T-cell (primary cell): ENCODE measurements around the gene ANHX. TPM values are rescaled to one million over a fixed set of nuclear protein-coding genes. Genes with fewer than 3 reads are reported as not detected.

Experiments
- ATAC-seq, 4 experiments: fragments of 200-7000 bp in 3 of 4; fragments of 150-1000 bp in 1 of 4; cut with Tn5 transposase; replicated peaks in 1 of 4; 1 replicate in 3 of 4; 2 replicates in 1 of 4; pipeline ENCODE4 v1.10.0; 2021; ENCODE audit warnings: moderate library complexity in 3 of 4, mild to moderate bottlenecking in 2 of 4, moderate number of reproducible peaks in 1 of 4
- CTCF ChIA-PET, 2 donors: fragments of 300-600 bp; sonication (Branson Sonifier 250); formaldehyde crosslinking; loops; one replicate each; lab custom pipeline; 2022; ENCODE audit warnings: antibody characterized with exemption in 2 of 2; lab: Charles Lee
- POLR2A ChIA-PET, 2 donors: fragments of 300-600 bp; sonication (Branson Sonifier 250); formaldehyde crosslinking; loops; one replicate each; lab custom pipeline; 2022; ENCODE audit warnings: antibody characterized with exemption in 2 of 2; lab: Charles Lee
- DNase-seq, 35 experiments: peaks; one replicate each; pipeline versions ENCODE4 v3.0.0 to v3.0.0-alpha.2; 2013 to 2023
- H3K27ac ChIP-seq: one replicate; pipeline ENCODE4 v1.5.1; 2013; ENCODE audit warnings: low read length
- H3K27me3 ChIP-seq, 2 experiments: replicated peaks in 1 of 2; 1 replicate in 1 of 2; 2 replicates in 1 of 2; pipeline versions ENCODE4 v1.6.1 to v1.7.0; 2013; ENCODE audit warnings: low read length in 1 of 2, mixed read lengths in 1 of 2; ENCODE audit not compliant: control insufficient read depth in 2 of 2, insufficient read depth in 2 of 2; ENCODE audit errors: extremely low read depth in 1 of 2
- H3K36me3 ChIP-seq, 2 donors: 1 replicate in 1 of 2; 2 replicates in 1 of 2; pipeline versions ENCODE4 v1.6.1 to v1.7.0; 2013; ENCODE audit warnings: low read length in 1 of 2; ENCODE audit not compliant: control insufficient read depth in 2 of 2, insufficient read depth in 1 of 2; ENCODE audit errors: extremely low read depth in 1 of 2
- H3K4me1 ChIP-seq, 2 experiments: 1 replicate in 1 of 2; 2 replicates in 1 of 2; pipeline versions ENCODE4 v1.6.1 to v1.7.0; 2013; ENCODE audit warnings: low read length in 2 of 2, mixed read lengths in 1 of 2; ENCODE audit not compliant: insufficient read depth in 2 of 2, control insufficient read depth in 1 of 2; ENCODE audit errors: extremely low read depth in 1 of 2
- H3K4me3 ChIP-seq, 2 donors: 1 replicate in 1 of 2; 2 replicates in 1 of 2; pipeline versions ENCODE4 v1.5.1 to v1.7.0; 2013; ENCODE audit warnings: mild to moderate bottlenecking in 2 of 2, low read length in 1 of 2, moderate library complexity in 1 of 2; ENCODE audit not compliant: control insufficient read depth in 1 of 2; ENCODE audit errors: extremely low read depth in 1 of 2
- H3K9me3 ChIP-seq: 2 replicates; pipeline ENCODE4 v1.7.0; 2013
- H3K27ac Mint-ChIP-seq, 2 donors: one replicate each; pipeline ENCODE4 v1.8.0; 2020 to 2021; ENCODE audit warnings: mild to moderate bottlenecking in 2 of 2, mixed read lengths in 2 of 2
- H3K27me3 Mint-ChIP-seq, 2 donors: one replicate each; pipeline ENCODE4 v1.8.0; 2021 to 2022; ENCODE audit warnings: mixed read lengths in 2 of 2
- H3K36me3 Mint-ChIP-seq: one replicate; pipeline ENCODE4 v1.8.0; 2021; ENCODE audit warnings: mixed read lengths
- H3K4me1 Mint-ChIP-seq, 3 donors: one replicate each; pipeline ENCODE4 v1.8.0; 2020 to 2022; ENCODE audit warnings: mixed read lengths in 3 of 3, mild to moderate bottlenecking in 1 of 3
- H3K4me3 Mint-ChIP-seq, 3 donors: one replicate each; pipeline ENCODE4 v1.8.0; 2020 to 2022; ENCODE audit warnings: mild to moderate bottlenecking in 3 of 3, mixed read lengths in 3 of 3, moderate library complexity in 3 of 3
- H3K9me3 Mint-ChIP-seq, 3 donors: one replicate each; pipeline ENCODE4 v1.8.0; 2020 to 2022; ENCODE audit warnings: mixed read lengths in 3 of 3
- WGBS: methylation state at CpG from one replicate; pipeline ENCODE4 v1.1.5; 2013; ENCODE audit warnings: missing lambda C conversion rate; ENCODE audit not compliant: insufficient coverage; 5-methylcytosine and 5-hydroxymethylcytosine counted together
- total RNA-seq, 35 experiments: library from RNA in 6 of 35; stranded (reverse) in 6 of 35; fragments of 120-200 nt in 1 of 35; gene quantifications; one replicate each; pipeline versions ENCODE4 v1.2.1 to v1.2.4 and lab custom pipeline; 2013 to 2026

ANHX gene
- total RNA-seq, 5 donors from 2014 or later (not counting 1 experiment from before 2014, with no cell fraction given): not detected

DNA sequence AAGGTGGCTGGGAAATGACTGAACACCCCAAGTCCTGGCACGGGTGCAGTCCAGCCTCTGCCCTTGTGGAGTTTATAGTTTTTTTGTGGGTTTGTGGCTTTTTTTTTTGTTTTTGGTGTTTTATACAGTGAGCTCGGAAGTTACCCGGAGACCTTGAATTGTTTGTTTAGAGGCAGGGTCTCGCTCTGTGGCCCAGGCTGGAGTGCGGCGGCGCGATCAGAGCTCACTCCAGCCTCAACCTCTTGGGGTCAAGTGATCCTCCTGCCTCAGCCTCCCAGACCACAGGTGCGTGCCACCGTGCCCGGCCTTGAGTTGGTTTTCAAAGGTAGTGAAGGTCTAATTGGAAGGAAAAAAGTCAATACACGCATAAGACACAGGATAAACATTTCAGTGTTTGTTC lies 879 bp upstream of the ANHX start:
- H3K9me3 Mint-ChIP-seq: peaks cover 9 to 27% (median 16%) of the 10 kb centered on the region in 3 donors
- H3K36me3 Mint-ChIP-seq: no peaks in the 10 kb centered on the region
- CTCF ChIA-PET: no interaction called here
- ATAC-seq (no peak), DNase-seq (no peak)
- no peak overlapping the region for H3K27ac Mint-ChIP-seq
- peaks cover 14 to 17% of the 10 kb centered on the region in 2 donors for H3K27me3 Mint-ChIP-seq
- POLR2A ChIA-PET: no interaction called here
- no peak overlapping the region for H3K4me3 Mint-ChIP-seq
- Histone ChIP-seq H3K9me3 (no peaks in the 10 kb centered on the region), H3K27ac (no peak overlapping the region), H3K27me3 (peaks cover 0 to 15% of the 10 kb centered on the region in 2 experiments), H3K36me3 (no peaks in the 10 kb centered on the region), H3K4me3 (no peak overlapping the region), H3K4me1 (no peaks in the 10 kb centered on the region)
- no peaks in the 10 kb centered on the region for H3K4me1 Mint-ChIP-seq
- 81% methylated on average over 3 of the region's 12 CpGs for WGBS

DNA sequence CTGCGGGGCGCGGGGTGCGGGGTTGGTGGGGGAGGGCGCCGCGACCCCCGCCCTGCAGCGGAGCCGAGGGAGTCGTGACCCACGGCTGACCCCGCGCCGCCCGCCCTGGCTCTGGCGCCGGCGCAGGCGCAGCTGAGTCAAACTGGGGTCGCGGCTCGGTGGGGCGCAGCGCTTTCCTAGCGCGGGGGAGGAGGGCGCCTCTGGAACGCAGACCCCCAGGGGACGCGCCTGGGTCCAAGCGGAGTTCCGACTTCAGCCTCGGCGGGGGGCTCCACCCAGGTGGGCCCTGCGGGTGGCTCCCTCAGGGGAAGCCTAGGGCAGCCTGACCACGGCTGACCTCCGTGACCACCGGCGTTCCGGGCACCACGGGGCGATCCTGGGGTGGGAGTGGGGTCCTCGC lies 467 bp upstream of the ANHX start:
- Histone ChIP-seq H3K4me1 (no peaks in the 10 kb centered on the region), H3K4me3 (no peak overlapping the region), H3K27me3 (peaks cover 0 to 19% of the 10 kb centered on the region in 2 experiments), H3K9me3 (no peaks in the 10 kb centered on the region), H3K27ac (no peak overlapping the region), H3K36me3 (no peaks in the 10 kb centered on the region)
- Mint-ChIP-seq H3K4me1 (no peaks in the 10 kb centered on the region), H3K9me3 (peaks cover 9 to 24% (median 12%) of the 10 kb centered on the region in 3 donors), H3K27me3 (peaks cover 12 to 13% of the 10 kb centered on the region in 2 donors), H3K27ac (no peak overlapping the region), H3K36me3 (no peaks in the 10 kb centered on the region), H3K4me3 (no peak overlapping the region)
- DNase-seq (no peak), ATAC-seq (no peak)
- ChIA-PET POLR2A (no interaction called here), CTCF (no interaction called here)
- WGBS: 72% methylated on average over 40 of the region's 44 CpGs

DNA sequence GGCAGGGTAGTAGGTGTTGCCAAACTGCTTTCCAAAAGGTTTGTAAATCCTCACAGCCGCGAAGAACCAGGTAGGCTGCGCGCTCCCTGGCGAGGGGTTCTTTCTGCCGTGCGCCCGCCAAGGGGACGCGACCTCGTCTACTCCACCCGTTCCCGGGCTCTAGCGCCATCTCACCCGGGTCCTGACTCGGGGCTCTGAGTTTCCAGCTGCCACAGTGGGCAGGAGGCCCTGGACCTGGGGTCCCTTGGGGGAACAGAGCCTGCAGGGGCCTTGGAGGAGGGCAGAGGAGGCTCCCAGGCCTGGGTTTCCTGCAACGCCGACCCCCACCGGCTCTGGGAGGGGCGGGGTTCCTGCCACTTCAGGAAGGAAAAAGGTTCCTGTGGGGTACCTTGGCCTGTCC lies 706 bp downstream of the ANHX start:
- H3K9me3 Mint-ChIP-seq: peaks cover 7 to 15% (median 7%) of the 10 kb centered on the region in 3 donors
- DNase-seq (no peak), ATAC-seq (no peak)
- no peaks in the 10 kb centered on the region for H3K4me1 Mint-ChIP-seq
- no peaks in the 10 kb centered on the region for H3K4me1 ChIP-seq
- H3K27ac ChIP-seq: no peak overlapping the region
- ChIA-PET POLR2A (no interaction called here), CTCF (no interaction called here)
- no peak overlapping the region for H3K4me3 ChIP-seq
- H3K27me3 Mint-ChIP-seq: peaks cover 9 to 10% of the 10 kb centered on the region in 2 donors
- H3K9me3 ChIP-seq: no peaks in the 10 kb centered on the region
- H3K27me3 ChIP-seq: peaks cover 0 to 20% of the 10 kb centered on the region in 2 experiments
- no peaks in the 10 kb centered on the region for H3K36me3 Mint-ChIP-seq
- H3K27ac Mint-ChIP-seq: no peak overlapping the region
- no peaks in the 10 kb centered on the region for H3K36me3 ChIP-seq
- H3K4me3 Mint-ChIP-seq: no peak overlapping the region
- WGBS: 67% methylated on average over 16 of the region's 20 CpGs

DNA sequence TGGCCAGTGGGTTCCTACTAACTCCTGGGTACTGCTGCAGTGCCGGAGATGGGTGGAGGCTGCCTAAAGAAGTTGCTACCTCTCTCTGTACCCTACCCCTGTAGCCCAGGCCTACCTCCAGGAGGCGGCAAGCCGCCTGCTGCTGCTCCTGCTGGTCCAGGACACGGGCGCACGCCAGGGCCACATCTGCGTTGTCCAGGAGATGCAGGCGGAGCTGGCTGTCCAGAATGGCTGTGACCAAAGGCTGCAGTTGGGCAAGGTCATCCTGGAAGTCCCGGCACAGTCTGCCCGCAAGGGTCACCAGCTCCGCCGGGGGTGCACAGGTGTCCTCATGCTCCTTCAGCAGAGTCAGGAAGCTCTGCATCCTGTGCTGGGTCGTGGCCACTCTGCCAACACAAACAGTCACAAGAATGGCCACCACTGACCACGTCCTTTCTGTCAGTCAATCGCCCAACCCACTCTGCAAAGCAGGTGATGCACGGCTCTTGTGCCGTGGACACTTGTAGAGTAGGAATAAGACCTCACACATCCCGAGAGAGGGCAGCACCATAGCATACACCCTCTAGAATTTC lies 1.6 kb downstream of the ANHX start:
- WGBS: 87% methylated on average over 14 of the region's 18 CpGs
- no peaks in the 10 kb centered on the region for H3K36me3 ChIP-seq
- no peak for ATAC-seq
- H3K4me1 ChIP-seq: no peaks in the 10 kb centered on the region
- Mint-ChIP-seq H3K4me3 (no peak overlapping the region), H3K9me3 (peaks cover 0 to 16% (median 8%) of the 10 kb centered on the region in 3 donors), H3K36me3 (no peaks in the 10 kb centered on the region), H3K4me1 (no peaks in the 10 kb centered on the region), H3K27me3 (peaks cover 7 to 8% of the 10 kb centered on the region in 2 donors), H3K27ac (no peak overlapping the region)
- no peak for DNase-seq
- H3K9me3 ChIP-seq: no peaks in the 10 kb centered on the region
- no peak overlapping the region for H3K4me3 ChIP-seq
- no peak overlapping the region for H3K27ac ChIP-seq
- ChIA-PET POLR2A (no interaction called here), CTCF (interaction anchor here in 1 of 2 donors (0.5 kb wide), 1 partner anchor 423 kb away, joined by 8 read pairs; no protein-coding TSS in a partner anchor)
- peaks cover 0 to 17% of the 10 kb centered on the region in 2 experiments for H3K27me3 ChIP-seq

DNA sequence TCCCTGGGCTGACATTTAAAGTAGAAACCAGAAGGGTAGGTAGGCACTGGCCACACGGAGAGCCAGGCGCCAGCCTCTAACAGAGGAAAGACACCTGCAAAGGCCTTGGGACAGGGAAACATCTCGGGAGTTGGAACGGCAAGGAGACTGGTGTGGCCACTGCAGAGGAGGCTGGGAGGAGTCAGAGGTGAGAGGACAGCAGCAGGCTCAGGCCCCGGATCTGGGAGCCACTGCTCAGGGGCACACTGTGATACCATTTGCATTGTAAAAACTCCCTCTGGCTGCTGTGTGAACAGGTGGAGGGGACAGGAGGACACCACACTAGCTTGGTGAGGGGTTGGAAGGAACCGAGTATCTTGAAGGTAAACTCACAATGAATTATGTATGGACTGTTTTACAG lies 2.7 kb downstream of the ANHX start:
- POLR2A ChIA-PET: no interaction called here
- no peak overlapping the region for H3K27ac ChIP-seq
- Mint-ChIP-seq H3K36me3 (no peaks in the 10 kb centered on the region), H3K4me3 (no peak overlapping the region), H3K27me3 (peaks cover 7 to 8% of the 10 kb centered on the region in 2 donors), H3K27ac (no peak overlapping the region), H3K4me1 (no peaks in the 10 kb centered on the region), H3K9me3 (peaks cover 0 to 16% (median 8%) of the 10 kb centered on the region in 3 donors)
- peaks cover 0 to 17% of the 10 kb centered on the region in 2 experiments for H3K27me3 ChIP-seq
- H3K4me3 ChIP-seq: no peak overlapping the region
- no peaks in the 10 kb centered on the region for H3K36me3 ChIP-seq
- no peak for DNase-seq
- CTCF ChIA-PET: no interaction called here
- H3K9me3 ChIP-seq: no peaks in the 10 kb centered on the region
- ATAC-seq: no peak
- WGBS: 93% methylated on average over 5 of the region's 6 CpGs
- H3K4me1 ChIP-seq: no peaks in the 10 kb centered on the region

DNA sequence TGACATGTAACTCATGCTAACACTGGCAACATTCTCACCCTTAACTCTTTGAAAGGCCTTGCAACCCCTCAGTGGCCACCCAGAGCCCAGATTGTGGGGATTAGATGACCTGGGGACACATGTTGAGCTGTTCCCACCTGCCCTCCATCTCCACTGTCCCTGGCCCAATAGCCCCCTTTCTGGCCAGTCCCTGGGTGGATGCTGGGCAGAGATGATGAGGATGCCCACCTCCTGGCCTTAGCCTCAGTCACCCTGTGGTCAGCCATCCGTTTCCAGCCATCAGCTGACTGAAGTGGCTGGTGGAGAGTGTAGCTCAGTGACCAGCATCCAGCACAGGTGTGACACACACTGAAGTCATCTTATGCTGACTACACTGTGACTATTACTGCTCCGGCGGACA lies 4.7 kb downstream of the ANHX start:
- no peaks in the 10 kb centered on the region for H3K36me3 Mint-ChIP-seq
- ATAC-seq (no peak), DNase-seq (no peak)
- H3K27me3 Mint-ChIP-seq: peaks cover 4 to 8% of the 10 kb centered on the region in 2 donors
- no peak overlapping the region for H3K27ac Mint-ChIP-seq
- Histone ChIP-seq H3K36me3 (no peaks in the 10 kb centered on the region), H3K27ac (no peak overlapping the region), H3K9me3 (no peaks in the 10 kb centered on the region), H3K4me1 (no peaks in the 10 kb centered on the region), H3K4me3 (no peak overlapping the region), H3K27me3 (peaks cover 0 to 22% of the 10 kb centered on the region in 2 experiments)
- H3K4me1 Mint-ChIP-seq: no peaks in the 10 kb centered on the region
- H3K4me3 Mint-ChIP-seq: no peak overlapping the region
- ChIA-PET POLR2A (no interaction called here), CTCF (no interaction called here)
- peaks cover 0 to 16% (median 8%) of the 10 kb centered on the region in 3 donors for H3K9me3 Mint-ChIP-seq
- whole genome bisulfite sequencing: 100% methylated on average over 2 of the region's 3 CpGs
